GM23338 (cell line): ENCODE measurements around the gene LCE7A.

Experiments used
- CREB1 ChIP-seq: fragments of 250-450 bp; sonication (Bioruptor Pico); IDR thresholded peaks from 2 replicates; pipeline ENCODE4 v1.5.0; 2020; ENCODE audit warnings: low read depth, mild to moderate bottlenecking, moderate library complexity
- EZH2 ChIP-seq: fragments of 200-600 bp; sonication (generic); IDR thresholded peaks from one replicate; pipeline ENCODE4 v1.8.0; 2017; ENCODE audit warnings: antibody characterized with exemption, mild to moderate bottlenecking, low read depth; ENCODE audit not compliant: unreplicated experiment
- EZH2phosphoT487 ChIP-seq: fragments of 200-600 bp; sonication (generic); IDR thresholded peaks from one replicate; pipeline ENCODE4 v1.8.1; 2018; ENCODE audit warnings: antibody characterized with exemption; ENCODE audit not compliant: unreplicated experiment
- JUNB ChIP-seq: IDR thresholded peaks from one replicate; pipeline ENCODE4 v1.6.1; 2016; ENCODE audit warnings: antibody characterized with exemption; ENCODE audit not compliant: unreplicated experiment
- NANOG ChIP-seq: IDR thresholded peaks from 2 replicates; pipeline ENCODE4 v1.6.1; 2016; ENCODE audit warnings: antibody characterized with exemption, borderline replicate concordance
- POLR2AphosphoS5 ChIP-seq: IDR thresholded peaks from 2 replicates; pipeline ENCODE4 v1.6.1; 2016; ENCODE audit warnings: antibody characterized with exemption, low read depth
- STAT1 ChIP-seq: IDR thresholded peaks from one replicate; pipeline ENCODE4 v1.6.1; 2016; ENCODE audit warnings: antibody characterized with exemption; ENCODE audit not compliant: unreplicated experiment
- ZNF114 ChIP-seq: fragments of 250-450 bp; sonication (Bioruptor Pico); IDR thresholded peaks from 2 replicates; pipeline ENCODE4 v1.5.0; 2020; ENCODE audit warnings: mild to moderate bottlenecking, moderate library complexity
- TF ChIP-seq, protein P1 (sequence below), 2 experiments: fragments of 200-600 bp in 1 of 2; sonication (generic) in 1 of 2; conservative IDR thresholded peaks; 2 replicates each; pipeline versions ENCODE4 v1.5.1 to v1.6.1; 2016 to 2017; ENCODE audit warnings: antibody characterized with exemption in 2 of 2, low read depth in 2 of 2, mild to moderate bottlenecking in 2 of 2, moderate library complexity in 1 of 2
- TF ChIP-seq, protein P2 (sequence below): IDR thresholded peaks from 2 replicates; pipeline ENCODE4 v1.6.1; 2016; ENCODE audit warnings: antibody characterized with exemption
- TF ChIP-seq, protein P3 (sequence below): IDR thresholded peaks from one replicate; pipeline ENCODE4 v1.6.1; 2018; ENCODE audit warnings: antibody characterized with exemption; ENCODE audit not compliant: unreplicated experiment
- TF ChIP-seq, protein P4 (sequence below): fragments of 250-450 bp; sonication (Bioruptor Pico); IDR thresholded peaks from 2 replicates; pipeline ENCODE4 v1.5.0; 2020; ENCODE audit warnings: mild to moderate bottlenecking, moderate library complexity

DNA sequence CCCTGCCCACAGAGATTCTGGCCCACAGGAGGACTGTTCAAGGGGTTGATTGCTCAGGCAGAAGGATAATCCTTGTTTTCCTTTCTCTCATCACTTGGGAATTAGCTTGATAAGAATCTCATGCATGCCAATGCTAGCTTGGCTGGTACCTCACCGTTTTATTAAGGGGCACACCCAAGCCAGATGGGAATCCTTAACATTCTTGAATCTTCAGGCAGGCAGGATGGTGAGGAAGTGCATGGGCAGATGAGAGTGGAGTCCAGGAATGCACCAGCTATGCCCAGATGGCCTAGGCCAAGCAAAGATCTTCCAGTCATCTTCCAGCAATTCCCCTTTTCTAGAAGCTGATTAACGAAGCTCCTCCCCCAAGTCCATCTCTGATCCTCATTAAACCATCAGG, 4.1 kb upstream of the LCE7A start:
- TF ChIP-seq, protein P1, sequence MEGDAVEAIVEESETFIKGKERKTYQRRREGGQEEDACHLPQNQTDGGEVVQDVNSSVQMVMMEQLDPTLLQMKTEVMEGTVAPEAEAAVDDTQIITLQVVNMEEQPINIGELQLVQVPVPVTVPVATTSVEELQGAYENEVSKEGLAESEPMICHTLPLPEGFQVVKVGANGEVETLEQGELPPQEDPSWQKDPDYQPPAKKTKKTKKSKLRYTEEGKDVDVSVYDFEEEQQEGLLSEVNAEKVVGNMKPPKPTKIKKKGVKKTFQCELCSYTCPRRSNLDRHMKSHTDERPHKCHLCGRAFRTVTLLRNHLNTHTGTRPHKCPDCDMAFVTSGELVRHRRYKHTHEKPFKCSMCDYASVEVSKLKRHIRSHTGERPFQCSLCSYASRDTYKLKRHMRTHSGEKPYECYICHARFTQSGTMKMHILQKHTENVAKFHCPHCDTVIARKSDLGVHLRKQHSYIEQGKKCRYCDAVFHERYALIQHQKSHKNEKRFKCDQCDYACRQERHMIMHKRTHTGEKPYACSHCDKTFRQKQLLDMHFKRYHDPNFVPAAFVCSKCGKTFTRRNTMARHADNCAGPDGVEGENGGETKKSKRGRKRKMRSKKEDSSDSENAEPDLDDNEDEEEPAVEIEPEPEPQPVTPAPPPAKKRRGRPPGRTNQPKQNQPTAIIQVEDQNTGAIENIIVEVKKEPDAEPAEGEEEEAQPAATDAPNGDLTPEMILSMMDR (conservative IDR thresholded peaks at IDR 0.05; ENCODE audit: low read depth in 2 of 2) = no peak
- TF ChIP-seq POLR2AphosphoS5 = no peak
- TF ChIP-seq JUNB = no peak
- TF ChIP-seq EZH2phosphoT487 = no peak
- TF ChIP-seq CREB1 (CRISPR knock-in tag) = no peak
- TF ChIP-seq, protein P2, sequence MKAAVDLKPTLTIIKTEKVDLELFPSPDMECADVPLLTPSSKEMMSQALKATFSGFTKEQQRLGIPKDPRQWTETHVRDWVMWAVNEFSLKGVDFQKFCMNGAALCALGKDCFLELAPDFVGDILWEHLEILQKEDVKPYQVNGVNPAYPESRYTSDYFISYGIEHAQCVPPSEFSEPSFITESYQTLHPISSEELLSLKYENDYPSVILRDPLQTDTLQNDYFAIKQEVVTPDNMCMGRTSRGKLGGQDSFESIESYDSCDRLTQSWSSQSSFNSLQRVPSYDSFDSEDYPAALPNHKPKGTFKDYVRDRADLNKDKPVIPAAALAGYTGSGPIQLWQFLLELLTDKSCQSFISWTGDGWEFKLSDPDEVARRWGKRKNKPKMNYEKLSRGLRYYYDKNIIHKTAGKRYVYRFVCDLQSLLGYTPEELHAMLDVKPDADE = no peak
- no peak for TF ChIP-seq EZH2
- TF ChIP-seq, protein P3, sequence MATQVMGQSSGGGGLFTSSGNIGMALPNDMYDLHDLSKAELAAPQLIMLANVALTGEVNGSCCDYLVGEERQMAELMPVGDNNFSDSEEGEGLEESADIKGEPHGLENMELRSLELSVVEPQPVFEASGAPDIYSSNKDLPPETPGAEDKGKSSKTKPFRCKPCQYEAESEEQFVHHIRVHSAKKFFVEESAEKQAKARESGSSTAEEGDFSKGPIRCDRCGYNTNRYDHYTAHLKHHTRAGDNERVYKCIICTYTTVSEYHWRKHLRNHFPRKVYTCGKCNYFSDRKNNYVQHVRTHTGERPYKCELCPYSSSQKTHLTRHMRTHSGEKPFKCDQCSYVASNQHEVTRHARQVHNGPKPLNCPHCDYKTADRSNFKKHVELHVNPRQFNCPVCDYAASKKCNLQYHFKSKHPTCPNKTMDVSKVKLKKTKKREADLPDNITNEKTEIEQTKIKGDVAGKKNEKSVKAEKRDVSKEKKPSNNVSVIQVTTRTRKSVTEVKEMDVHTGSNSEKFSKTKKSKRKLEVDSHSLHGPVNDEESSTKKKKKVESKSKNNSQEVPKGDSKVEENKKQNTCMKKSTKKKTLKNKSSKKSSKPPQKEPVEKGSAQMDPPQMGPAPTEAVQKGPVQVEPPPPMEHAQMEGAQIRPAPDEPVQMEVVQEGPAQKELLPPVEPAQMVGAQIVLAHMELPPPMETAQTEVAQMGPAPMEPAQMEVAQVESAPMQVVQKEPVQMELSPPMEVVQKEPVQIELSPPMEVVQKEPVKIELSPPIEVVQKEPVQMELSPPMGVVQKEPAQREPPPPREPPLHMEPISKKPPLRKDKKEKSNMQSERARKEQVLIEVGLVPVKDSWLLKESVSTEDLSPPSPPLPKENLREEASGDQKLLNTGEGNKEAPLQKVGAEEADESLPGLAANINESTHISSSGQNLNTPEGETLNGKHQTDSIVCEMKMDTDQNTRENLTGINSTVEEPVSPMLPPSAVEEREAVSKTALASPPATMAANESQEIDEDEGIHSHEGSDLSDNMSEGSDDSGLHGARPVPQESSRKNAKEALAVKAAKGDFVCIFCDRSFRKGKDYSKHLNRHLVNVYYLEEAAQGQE = no peak
- no peak for TF ChIP-seq STAT1
- TF ChIP-seq NANOG = no peak
- TF ChIP-seq, protein P4, sequence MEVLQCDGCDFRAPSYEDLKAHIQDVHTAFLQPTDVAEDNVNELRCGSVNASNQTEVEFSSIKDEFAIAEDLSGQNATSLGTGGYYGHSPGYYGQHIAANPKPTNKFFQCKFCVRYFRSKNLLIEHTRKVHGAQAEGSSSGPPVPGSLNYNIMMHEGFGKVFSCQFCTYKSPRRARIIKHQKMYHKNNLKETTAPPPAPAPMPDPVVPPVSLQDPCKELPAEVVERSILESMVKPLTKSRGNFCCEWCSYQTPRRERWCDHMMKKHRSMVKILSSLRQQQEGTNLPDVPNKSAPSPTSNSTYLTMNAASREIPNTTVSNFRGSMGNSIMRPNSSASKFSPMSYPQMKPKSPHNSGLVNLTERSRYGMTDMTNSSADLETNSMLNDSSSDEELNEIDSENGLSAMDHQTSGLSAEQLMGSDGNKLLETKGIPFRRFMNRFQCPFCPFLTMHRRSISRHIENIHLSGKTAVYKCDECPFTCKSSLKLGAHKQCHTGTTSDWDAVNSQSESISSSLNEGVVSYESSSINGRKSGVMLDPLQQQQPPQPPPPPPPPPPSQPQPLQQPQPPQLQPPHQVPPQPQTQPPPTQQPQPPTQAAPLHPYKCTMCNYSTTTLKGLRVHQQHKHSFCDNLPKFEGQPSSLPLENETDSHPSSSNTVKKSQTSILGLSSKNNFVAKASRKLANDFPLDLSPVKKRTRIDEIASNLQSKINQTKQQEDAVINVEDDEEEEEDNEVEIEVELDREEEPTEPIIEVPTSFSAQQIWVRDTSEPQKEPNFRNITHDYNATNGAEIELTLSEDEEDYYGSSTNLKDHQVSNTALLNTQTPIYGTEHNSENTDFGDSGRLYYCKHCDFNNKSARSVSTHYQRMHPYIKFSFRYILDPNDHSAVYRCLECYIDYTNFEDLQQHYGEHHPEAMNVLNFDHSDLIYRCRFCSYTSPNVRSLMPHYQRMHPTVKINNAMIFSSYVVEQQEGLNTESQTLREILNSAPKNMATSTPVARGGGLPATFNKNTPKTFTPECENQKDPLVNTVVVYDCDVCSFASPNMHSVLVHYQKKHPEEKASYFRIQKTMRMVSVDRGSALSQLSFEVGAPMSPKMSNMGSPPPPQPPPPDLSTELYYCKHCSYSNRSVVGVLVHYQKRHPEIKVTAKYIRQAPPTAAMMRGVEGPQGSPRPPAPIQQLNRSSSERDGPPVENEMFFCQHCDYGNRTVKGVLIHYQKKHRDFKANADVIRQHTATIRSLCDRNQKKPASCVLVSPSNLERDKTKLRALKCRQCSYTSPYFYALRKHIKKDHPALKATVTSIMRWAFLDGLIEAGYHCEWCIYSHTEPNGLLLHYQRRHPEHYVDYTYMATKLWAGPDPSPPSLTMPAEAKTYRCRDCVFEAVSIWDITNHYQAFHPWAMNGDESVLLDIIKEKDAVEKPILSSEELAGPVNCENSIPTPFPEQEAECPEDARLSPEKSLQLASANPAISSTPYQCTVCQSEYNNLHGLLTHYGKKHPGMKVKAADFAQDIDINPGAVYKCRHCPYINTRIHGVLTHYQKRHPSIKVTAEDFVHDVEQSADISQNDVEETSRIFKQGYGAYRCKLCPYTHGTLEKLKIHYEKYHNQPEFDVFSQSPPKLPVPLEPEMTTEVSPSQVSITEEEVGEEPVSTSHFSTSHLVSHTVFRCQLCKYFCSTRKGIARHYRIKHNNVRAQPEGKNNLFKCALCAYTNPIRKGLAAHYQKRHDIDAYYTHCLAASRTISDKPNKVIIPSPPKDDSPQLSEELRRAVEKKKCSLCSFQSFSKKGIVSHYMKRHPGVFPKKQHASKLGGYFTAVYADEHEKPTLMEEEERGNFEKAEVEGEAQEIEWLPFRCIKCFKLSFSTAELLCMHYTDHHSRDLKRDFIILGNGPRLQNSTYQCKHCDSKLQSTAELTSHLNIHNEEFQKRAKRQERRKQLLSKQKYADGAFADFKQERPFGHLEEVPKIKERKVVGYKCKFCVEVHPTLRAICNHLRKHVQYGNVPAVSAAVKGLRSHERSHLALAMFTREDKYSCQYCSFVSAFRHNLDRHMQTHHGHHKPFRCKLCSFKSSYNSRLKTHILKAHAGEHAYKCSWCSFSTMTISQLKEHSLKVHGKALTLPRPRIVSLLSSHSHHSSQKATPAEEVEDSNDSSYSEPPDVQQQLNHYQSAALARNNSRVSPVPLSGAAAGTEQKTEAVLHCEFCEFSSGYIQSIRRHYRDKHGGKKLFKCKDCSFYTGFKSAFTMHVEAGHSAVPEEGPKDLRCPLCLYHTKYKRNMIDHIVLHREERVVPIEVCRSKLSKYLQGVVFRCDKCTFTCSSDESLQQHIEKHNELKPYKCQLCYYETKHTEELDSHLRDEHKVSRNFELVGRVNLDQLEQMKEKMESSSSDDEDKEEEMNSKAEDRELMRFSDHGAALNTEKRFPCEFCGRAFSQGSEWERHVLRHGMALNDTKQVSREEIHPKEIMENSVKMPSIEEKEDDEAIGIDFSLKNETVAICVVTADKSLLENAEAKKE (CRISPR knock-in tag) = no peak
- no peak for TF ChIP-seq ZNF114
